GM21576 (cell line): ENCODE measurements around the gene MYH8.

Source experiments
- ATAC-seq: cut with Tn5 transposase; IDR thresholded peaks from one replicate; pipeline ENCODE4 v1.9.1; 2021; ENCODE audit warnings: mild to moderate bottlenecking, moderate library complexity; ENCODE audit not compliant: unreplicated experiment

Gene MYH8

DNA sequence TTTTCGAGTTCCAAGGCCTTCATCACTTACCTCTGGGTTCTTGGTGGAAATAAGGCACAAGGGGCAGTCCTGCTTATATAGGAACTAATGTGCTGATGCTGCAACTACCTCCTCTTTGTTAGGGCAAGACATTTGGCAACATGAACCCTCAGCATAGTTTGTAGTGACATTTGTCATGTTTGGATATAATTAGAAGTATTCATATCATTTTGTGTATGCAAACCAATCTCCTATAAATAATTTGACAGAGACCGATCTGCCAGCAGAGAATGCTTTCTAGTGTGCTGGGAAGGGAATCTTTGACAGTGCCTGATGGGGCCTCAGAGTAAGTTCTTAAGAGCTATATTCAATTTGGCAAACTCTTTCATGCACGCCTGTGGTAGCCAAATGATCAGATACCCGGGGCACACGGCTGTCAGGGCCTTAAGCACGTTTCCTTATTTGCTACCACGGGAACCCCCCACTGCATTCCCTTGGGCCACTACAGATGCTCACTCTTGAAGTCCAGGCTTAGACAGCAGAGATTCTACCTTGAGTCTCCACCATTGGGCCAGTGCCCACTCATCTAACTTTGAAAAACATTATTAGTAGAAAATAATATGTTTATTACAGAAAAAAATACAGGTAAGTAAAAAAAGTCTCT, at the start of gene MYH8:
Gene MYH8, minus strand, starts transcription at position 51 of the 643 bp plus-strand sequence. CDS start 1,723 bp downstream, outside the sequence.
- ATAC-seq: no peak

GRCh38 chr17:10469459-10469858, 47.7 kb upstream of the MYH8 start, which contains the start of gene MYH4:
TSS of gene MYH4 (minus strand) at chr17:10469559. CDS start at chr17:10466745, 2,814 bp downstream.
- ATAC-seq: no peak

DNA sequence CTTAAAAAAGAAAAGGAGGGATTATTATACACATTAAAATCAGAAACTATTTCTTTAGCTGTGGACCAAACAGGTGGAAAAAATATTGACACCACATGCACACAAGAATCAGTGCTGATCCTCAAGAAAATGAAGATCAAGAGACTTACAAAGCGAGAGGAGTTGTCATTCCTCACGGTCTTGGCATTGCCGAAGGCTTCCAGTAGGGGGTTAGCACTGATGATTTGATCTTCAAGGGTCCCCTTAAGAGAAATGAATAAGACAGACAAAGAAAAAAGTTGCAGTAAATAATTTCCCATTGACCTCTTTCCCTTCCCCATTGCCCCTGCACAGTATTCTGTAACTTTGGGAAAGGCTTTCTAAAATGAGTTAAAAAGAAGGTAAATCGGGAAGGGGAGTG, 41.7 kb upstream of the MYH8 start:
- ATAC-seq: no peak

DNA sequence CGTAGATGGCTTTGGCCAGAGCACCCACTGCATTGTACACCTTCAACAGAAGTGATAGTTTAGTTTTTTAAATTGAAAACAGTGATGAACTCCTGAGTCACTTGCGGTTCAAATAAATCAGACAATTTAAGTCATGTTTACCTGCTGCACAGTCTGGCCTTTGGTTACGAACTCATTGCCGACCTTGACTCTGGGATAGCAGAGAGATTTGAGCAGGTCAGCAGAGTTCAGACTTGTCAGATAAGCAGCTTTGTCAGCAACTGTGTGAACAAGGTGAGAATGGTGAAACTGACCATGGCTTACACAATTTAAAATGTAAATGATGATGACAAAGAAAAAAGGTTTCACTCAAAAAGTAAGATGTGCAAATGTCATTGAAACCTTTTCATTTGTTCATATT, 38.3 kb upstream of the MYH8 start:
- ATAC-seq: no peak

DNA sequence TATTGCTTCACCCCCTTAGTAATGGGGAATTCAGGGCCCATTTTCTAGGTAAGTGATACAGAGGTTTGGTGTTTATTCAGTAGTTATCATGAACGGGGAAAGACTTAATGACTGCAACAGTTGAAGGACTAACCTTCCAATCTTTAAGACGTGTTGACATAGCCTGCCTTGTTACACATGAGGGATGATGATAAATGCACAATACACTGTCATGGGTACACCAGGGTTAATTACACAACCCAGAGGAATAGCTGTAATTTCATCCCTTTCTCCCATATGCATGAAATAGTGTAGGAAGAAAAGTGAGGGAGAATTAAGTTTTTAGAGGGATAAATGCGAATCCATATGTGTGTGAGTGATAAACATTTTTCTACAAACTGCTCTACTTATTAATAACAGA, 37.0 kb upstream of the MYH8 start:
- ATAC-seq: no peak

- no peak for ATAC-seq
Observed at GRCh38 chr17:10457952-10458351, 36.2 kb upstream of the MYH8 start.

GRCh38 chr17:10447026-10447931, 25.5 kb upstream of the MYH8 start:
- ATAC-seq: no peak

DNA sequence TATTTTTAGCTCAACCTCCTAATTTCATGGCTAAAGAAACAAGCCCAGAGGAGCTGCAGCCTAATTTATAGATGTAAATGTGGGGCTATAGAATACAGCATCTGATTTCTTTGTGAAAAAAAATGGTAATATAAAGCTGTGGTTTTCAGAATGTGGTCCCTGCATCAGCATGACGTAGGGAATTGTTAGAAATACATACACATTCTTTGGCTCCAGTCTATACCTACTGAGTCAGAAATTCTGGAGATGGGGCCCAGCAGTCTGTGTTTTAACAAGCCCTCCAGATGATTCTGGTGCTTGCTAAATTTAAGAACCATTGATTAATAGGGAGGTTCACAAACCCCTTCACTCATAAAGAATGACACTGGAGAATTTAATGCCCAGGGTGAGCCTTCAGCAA, 18.1 kb upstream of the MYH8 start:
- ATAC-seq: no peak

DNA sequence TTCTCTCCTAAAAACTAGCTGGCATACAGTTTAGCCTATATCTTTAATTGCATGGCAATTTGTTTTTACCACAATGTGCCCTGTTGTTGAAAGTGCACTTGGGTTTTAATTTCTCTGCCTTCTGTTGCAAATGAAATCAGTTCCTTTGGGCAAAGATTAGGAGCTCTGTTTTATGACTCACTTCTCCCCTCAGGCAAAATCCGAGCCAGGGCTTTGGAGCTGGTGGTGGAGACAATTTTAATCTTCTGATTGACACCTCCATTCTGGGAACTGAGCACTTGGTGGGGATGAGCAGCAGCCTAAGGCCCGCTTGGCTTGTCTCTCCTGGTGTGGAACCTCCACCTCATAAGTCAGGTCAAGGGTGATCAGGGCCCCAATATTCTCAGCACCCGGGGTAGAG, 13.3 kb upstream of the MYH8 start:
- no peak for ATAC-seq

DNA sequence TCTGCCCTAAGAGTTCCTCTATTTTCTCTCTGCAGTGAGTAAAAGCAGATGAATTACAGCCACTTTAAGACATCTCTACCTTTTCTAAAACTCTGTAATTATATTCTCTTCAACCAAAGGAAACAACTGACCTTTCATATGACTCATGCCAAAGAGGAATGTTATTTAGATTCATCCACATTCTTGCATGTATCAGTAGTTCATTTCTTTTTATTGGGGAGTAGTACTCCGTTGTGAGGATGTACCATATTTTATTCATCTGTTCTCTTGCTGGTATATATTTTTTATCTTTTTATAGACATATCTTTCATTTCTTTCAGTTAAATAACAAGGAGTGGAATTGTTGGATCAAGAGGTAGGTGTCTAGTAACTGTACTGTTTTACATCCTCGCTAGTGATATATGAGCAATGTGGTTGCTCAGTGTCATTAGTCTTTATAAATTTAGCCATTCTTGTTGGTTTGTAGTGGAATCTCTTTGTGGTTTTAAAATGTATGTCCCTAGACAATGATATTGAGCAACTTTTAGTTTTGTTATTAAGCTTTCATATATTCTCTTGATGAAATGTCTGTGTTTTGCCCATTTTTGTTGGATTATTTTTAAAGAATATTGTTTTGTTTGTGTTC, 7.8 kb upstream of the MYH8 start:
- no peak for ATAC-seq

GRCh38 chr17:10428781-10429180, 7.0 kb upstream of the MYH8 start:
- ATAC-seq: no peak

DNA sequence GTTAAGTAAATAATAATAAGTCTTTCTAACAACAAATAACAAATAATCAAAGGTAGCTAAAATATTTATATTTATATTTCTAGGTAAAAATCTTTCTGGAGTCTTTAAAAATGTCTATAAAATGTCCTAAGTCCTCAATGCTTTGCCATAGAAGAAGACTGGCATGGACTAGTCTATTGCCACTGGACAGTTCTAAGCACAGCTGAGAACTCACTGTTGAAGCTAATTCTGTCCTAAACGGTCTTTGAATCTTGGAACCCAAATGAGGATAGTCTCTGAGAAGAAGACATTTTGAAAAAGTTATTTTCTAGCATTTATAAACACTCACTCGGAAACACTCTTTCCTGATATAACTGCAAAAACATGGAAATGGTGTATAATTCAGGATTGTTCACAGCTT, 539 bp downstream of the MYH8 start:
- no peak for ATAC-seq

GRCh38 chr17:10420811-10421210, 939 bp downstream of the MYH8 start:
- ATAC-seq: no peak

GRCh38 chr17:10417431-10417830, 4.3 kb downstream of the MYH8 start:
- ATAC-seq: no peak

- no peak for ATAC-seq
Observed at GRCh38 chr17:10415161-10415560, 6.6 kb downstream of the MYH8 start.

DNA sequence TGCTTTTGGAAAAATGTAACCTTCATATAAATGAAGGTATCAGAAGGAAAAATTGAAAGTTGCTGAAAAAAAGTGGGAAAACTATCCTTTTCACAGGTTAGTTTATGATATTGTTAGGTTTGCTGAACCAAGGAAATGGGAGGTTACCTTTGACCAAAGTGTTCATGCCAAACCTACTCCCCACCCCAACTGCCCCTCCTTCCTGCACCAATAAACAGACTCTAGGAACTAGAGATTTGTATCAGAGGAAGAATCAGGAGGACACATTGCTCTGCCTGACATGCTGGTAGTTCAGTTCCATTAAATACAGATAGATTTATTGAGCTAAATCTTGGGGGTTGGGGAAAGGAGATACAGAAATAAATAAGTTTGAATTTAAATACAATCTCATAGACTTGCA, 18.2 kb downstream of the MYH8 start:
- no peak for ATAC-seq

DNA sequence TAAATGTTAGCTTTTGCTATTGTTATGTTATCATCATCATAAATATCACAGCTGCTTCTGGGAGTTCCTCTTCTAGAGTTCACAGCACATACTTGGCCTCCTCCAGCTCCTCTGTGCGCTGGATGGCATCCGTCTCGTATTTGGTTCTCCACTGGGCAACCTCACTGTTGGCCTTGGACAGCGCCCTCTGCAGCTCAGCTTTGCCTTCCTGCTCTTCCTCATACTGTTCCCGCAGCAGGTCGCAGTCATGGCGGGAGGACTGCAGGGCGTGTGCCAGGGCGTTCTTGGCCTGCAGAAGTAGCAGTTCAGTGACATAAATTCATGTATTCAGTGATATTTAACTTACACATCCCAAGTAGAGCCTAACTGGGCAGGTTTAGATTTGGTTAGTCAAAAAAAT, 23.4 kb downstream of the MYH8 start:
- ATAC-seq: no peak

- no peak for ATAC-seq
Observed at GRCh38 chr17:10396524-10397163, 25.1 kb downstream of the MYH8 start.

GRCh38 chr17:10394201-10394887, 27.4 kb downstream of the MYH8 start:
- no peak for ATAC-seq

- ATAC-seq: no peak
Observed at GRCh38 chr17:10392880-10393279, 28.9 kb downstream of the MYH8 start.

GRCh38 chr17:10385871-10386270, 35.9 kb downstream of the MYH8 start:
- ATAC-seq: no peak
